Keratinocyte (primary cell): Measurements from ENCODE around the gene DGCR6L. TPM values are rescaled to one million over a fixed set of nuclear protein-coding genes. Genes with fewer than 3 reads are reported as not detected.

Experiments used
- DNase-seq: peaks from one replicate; pipeline ENCODE4 v3.0.0-alpha.2; 2011; ENCODE audit warnings: low read depth, missing footprints, low spot score
- FAIRE-seq: peaks from 2 replicates; lab custom pipeline; 2011; peaks lifted over from hg19 to GRCh38; lab: Jason Lieb, UNC
- H2AFZ ChIP-seq: 2 replicates; pipeline ENCODE4 v1.6.0; 2012; ENCODE audit warnings: low read length, control low read depth, inconsistent platforms; ENCODE audit not compliant: control insufficient read depth
- H3K27ac ChIP-seq: 2 replicates; pipeline ENCODE4 v1.5.1; 2011; ENCODE audit warnings: low read length; ENCODE audit not compliant: control insufficient read depth, insufficient read depth
- H3K27me3 ChIP-seq: 3 replicates; pipeline ENCODE4 v1.6.0; 2011; ENCODE audit warnings: low read length; ENCODE audit not compliant: control insufficient read depth, insufficient read depth; ENCODE audit errors: extremely low read depth
- H3K36me3 ChIP-seq, 2 experiments: 2 replicates in 1 of 2; 3 replicates in 1 of 2; pipeline ENCODE4 v1.5.1; 2011; ENCODE audit warnings: low read length in 2 of 2, mild to moderate bottlenecking in 1 of 2; ENCODE audit not compliant: control insufficient read depth in 2 of 2, insufficient read depth in 2 of 2; ENCODE audit errors: extremely low read depth in 1 of 2
- H3K4me1 ChIP-seq: 3 replicates; pipeline ENCODE4 v1.5.1; 2011; ENCODE audit warnings: low read length; ENCODE audit not compliant: control insufficient read depth, insufficient read depth; ENCODE audit errors: extremely low read depth
- H3K4me2 ChIP-seq: 3 replicates; pipeline ENCODE4 v1.6.0; 2011; ENCODE audit warnings: low read depth, low read length; ENCODE audit not compliant: control insufficient read depth, insufficient read depth; ENCODE audit errors: extremely low read depth
- H3K4me3 ChIP-seq, 3 experiments: fragments of 200-600 bp in 1 of 3; sonication (generic) in 1 of 3; 2 replicates in 2 of 3; 3 replicates in 1 of 3; pipeline ENCODE4 v1.5.1; 2011 to 2016; ENCODE audit warnings: low read length in 3 of 3, mild to moderate bottlenecking in 3 of 3, control low read depth in 2 of 3, inconsistent platforms in 1 of 3, low read depth in 1 of 3, mixed read lengths in 1 of 3, mixed run types in 1 of 3, moderate library complexity in 1 of 3; ENCODE audit not compliant: control insufficient read depth in 2 of 3, insufficient read depth in 2 of 3; ENCODE audit errors: extremely low read depth in 1 of 3
- H3K79me2 ChIP-seq: 2 replicates; pipeline ENCODE4 v1.6.0; 2012; ENCODE audit warnings: low read length; ENCODE audit not compliant: control insufficient read depth, insufficient read depth
- H3K9ac ChIP-seq: 3 replicates; pipeline ENCODE4 v1.6.0; 2011; ENCODE audit warnings: low read length; ENCODE audit not compliant: control insufficient read depth, insufficient read depth; ENCODE audit errors: extremely low read depth
- H3K9me1 ChIP-seq: 3 replicates; pipeline ENCODE4 v1.6.0; 2011; ENCODE audit warnings: low read length; ENCODE audit not compliant: control insufficient read depth, insufficient read depth; ENCODE audit errors: extremely low read depth
- H3K9me3 ChIP-seq: 2 replicates; pipeline ENCODE4 v1.5.1; 2012; ENCODE audit warnings: low read depth, low read length; ENCODE audit not compliant: control insufficient read depth
- H4K20me1 ChIP-seq: 3 replicates; pipeline ENCODE4 v1.6.0; 2011; ENCODE audit warnings: low read length; ENCODE audit not compliant: control insufficient read depth, insufficient read depth; ENCODE audit errors: extremely low read depth
- CTCF ChIP-seq, 3 experiments: IDR thresholded peaks in 1 of 3; conservative IDR thresholded peaks in 1 of 3; optimal IDR thresholded peaks in 1 of 3; 2 replicates in 2 of 3; 3 replicates in 1 of 3; pipeline versions ENCODE3 to v1.5.1; 2011; ENCODE audit warnings: low read length in 3 of 3, mild to moderate bottlenecking in 3 of 3, moderate library complexity in 2 of 3, control low read depth in 1 of 3, inconsistent platforms in 1 of 3; ENCODE audit not compliant: insufficient read depth in 2 of 3; ENCODE audit errors: extremely low read depth in 1 of 3
- EZH2 ChIP-seq: IDR thresholded peaks from one replicate; pipeline ENCODE4 v1.6.1; 2012; ENCODE audit warnings: inconsistent platforms, mild to moderate bottlenecking, low read length, moderate library complexity
- dilution Hi-C: fragments of 300-500 bp; cut with MboI; formaldehyde crosslinking; loops from one replicate; pipeline ENCODE4 v1.7.0; 2020; ENCODE audit warnings: low sequenced_read_pairs; ENCODE audit not compliant: extremely low pct_ligation_motif_present
- polyA plus RNA-seq, 5 experiments: library from polyadenylated mRNA; depleted of rRNA in 3 of 5; stranded (reverse) in 3 of 5; stranded (forward) in 1 of 5; unstranded in 1 of 5; fragments of >200 nt; gene quantifications; 1 replicate in 1 of 5; 2 replicates in 3 of 5; 3 replicates in 1 of 5; pipeline versions ENCODE4 v1.2.1 to v1.2.3, GENCODE V29; 2011 to 2012; ENCODE audit warnings: missing spikeins in 2 of 5, low read depth in 1 of 5, low replicate concordance in 1 of 5

Gene DGCR6L
- polyA plus RNA-seq, 1 donor (not counting 4 experiments of a cell fraction or from before 2014, with no cell fraction given): 19.2 TPM

GRCh38 chr22:20264614-20265452, 55.0 kb downstream of the DGCR6L start:
- DNase-seq (no peak), FAIRE-seq (no peak)
- no peak overlapping the region for H3K9ac ChIP-seq
- no peak overlapping the region for H3K4me3 ChIP-seq
- no peaks in the 10 kb centered on the region for H3K9me1 ChIP-seq
- no peak overlapping the region for H2AFZ ChIP-seq
- no peak overlapping the region for H3K27ac ChIP-seq
- no peak overlapping the region for H3K4me2 ChIP-seq
- peaks cover 5% of the 10 kb centered on the region for H3K4me1 ChIP-seq
- H4K20me1 ChIP-seq: no peaks in the 10 kb centered on the region
- no peaks in the 10 kb centered on the region for H3K36me3 ChIP-seq
- no peak for TF ChIP-seq EZH2
- no peak for TF ChIP-seq CTCF (optimal IDR thresholded peaks at IDR 0.05 in 1 of 3, IDR thresholded peaks at IDR 0.05 in 1 of 3, conservative IDR thresholded peaks at IDR 0.05 in 1 of 3; ENCODE audit: extremely low read depth in 1 of 3, insufficient read depth in 2 of 3, low read length in 3 of 3)
- H3K79me2 ChIP-seq: peaks cover 6% of the 10 kb centered on the region
- dilution Hi-C loops: no loop called here
- H3K9me3 ChIP-seq: no peaks in the 10 kb centered on the region
- H3K27me3 ChIP-seq: no peaks in the 10 kb centered on the region

Other genes starting within 250 kb of the DGCR6L start
- gene DGCR8, start 239.8 kb downstream of the DGCR6L start, polyA plus RNA-seq: 14.3 to 24.3 TPM (median 17.2 TPM) in 3 replicates
- 141 to 278 TPM (median 193 TPM) in 3 replicates for gene RANBP1, start 204.0 kb downstream of the DGCR6L start, polyA plus RNA-seq
- gene TRMT2A, start 202.8 kb downstream of the DGCR6L start, polyA plus RNA-seq: 18.3 to 53.7 TPM (median 20.6 TPM) in 3 replicates
- gene ZDHHC8, start 188.3 kb downstream of the DGCR6L start, polyA plus RNA-seq: 16.0 to 44.5 TPM (median 25.4 TPM) in 3 replicates
- gene CCDC188, start 169.0 kb downstream of the DGCR6L start, polyA plus RNA-seq: not detected in 3 replicates
- 2.5 to 5.6 TPM (median 5.5 TPM) in 3 replicates for gene RTN4R, start 51.7 kb downstream of the DGCR6L start, polyA plus RNA-seq
- 5.2 to 7.2 TPM (median 6.1 TPM) in 3 replicates for gene ZNF74, start 74.1 kb upstream of the DGCR6L start, polyA plus RNA-seq
- gene SCARF2, start 117.8 kb upstream of the DGCR6L start, polyA plus RNA-seq: 0.05 to 0.06 TPM (median 0.05 TPM) in 3 replicates
- gene KLHL22, start 175.7 kb upstream of the DGCR6L start, polyA plus RNA-seq: 9.3 to 16.6 TPM (median 10.0 TPM) in 3 replicates
- 24.9 to 51.4 TPM (median 29.2 TPM) in 3 replicates for gene MED15, start 187.6 kb upstream of the DGCR6L start, polyA plus RNA-seq